ENCODE data around the gene SLC8A1.

GRCh38 chr2:40428439-40428838 is 23.5 kb downstream of the SLC8A1 start:
- TF ChIP-seq POLR2A (IDR thresholded peaks at IDR 0.05) (no peak), CTCF (IDR thresholded peaks at IDR 0.05) (no peak), POLR2AphosphoS5 (IDR thresholded peaks at IDR 0.05) (no peak)

Measured in breast epithelium (tissue), 3 donors.